NCI-H2171 treated with DMSO at 0.1 percent for 48 hours (cell line): ENCODE measurements around the gene ADARB1.

ENCODE experiments used
- DNase-seq: peaks from one replicate; lab custom pipeline; 2025; lab: John Stamatoyannopoulos, UW

The ADARB1 gene

GRCh38 chr21:45252448-45252925, 178.1 kb downstream of the ADARB1 start:
- no peak for DNase-seq

- DNase-seq = peak; percentile 10
Observed at GRCh38 chr21:45253180-45253579, 178.8 kb downstream of the ADARB1 start.

GRCh38 chr21:45253633-45254459, 179.5 kb downstream of the ADARB1 start:
- no peak for DNase-seq

GRCh38 chr21:45254460-45254930, 180.1 kb downstream of the ADARB1 start:
- DNase-seq = no peak

DNA sequence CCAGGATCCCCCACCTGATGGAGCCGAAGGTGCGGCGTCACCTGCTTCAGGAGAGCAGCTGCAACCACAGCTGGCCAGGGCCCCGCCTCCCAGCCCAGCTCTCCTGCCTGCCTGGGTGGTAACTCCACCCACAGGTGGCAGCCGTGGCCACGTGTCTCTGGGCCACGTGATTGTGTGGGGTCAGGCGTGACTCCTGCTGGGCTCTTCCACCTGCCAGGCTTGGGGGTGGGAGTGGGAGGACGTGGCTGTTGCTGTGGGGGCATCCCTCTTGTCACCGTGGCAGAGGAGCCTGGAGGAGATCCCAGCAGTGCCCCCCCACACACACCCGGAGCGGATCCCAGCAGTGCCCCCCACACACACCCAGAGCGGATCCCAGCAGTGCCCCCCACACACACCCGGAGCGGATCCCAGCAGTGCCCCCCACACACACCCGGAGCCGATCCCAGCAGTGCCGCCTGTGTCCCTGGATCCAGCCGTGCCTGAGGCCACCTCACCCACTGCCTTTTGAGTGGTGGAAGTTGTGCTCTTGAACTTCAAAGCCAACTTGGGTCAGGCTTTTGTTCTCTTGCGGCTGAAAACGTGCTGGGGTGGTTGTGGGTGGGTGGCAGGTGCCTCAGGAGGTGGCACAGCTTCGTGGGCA, 181.1 kb downstream of the ADARB1 start:
- peak; percentile 77 for DNase-seq

GRCh38 chr21:45256021-45256911, 181.9 kb downstream of the ADARB1 start:
- no peak for DNase-seq

DNA sequence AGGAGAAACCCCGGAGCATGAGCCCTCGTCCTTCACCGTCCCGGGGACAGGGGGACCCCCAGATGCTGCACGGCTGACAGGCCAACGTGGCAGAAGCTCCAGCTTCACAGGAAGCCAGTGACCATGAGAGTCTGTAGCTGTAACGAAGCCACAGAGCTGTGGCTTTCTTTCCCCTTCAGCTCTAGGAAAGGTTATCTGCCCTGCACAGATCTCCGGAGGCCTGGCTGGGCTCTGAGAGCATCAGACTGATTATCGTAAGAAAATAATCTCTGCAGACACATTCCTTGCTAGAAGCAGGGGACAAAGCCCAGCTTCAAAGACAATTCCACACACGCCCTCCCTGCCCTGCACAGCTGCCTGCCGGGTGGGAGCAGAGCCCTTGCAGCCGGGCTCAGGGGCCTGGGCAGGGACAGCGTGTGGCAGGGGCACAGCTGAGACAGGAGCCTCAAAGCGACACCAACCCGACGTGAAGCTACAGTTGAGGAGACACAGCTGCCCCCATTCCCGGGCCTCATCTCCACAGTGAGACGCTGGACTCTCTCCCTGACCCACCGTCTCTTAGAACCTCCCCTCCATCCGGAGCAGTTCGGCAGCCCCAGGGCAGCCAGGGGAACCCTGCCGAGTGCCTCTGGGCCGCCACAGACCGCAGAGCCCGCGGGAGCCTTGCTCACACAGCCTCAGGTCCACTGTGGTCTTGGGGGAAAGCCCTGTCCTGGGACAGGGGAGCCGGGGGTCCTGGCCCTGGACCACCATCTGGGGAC, 182.7 kb downstream of the ADARB1 start:
- DNase-seq = no peak

GRCh38 chr21:45257673-45258341, 183.4 kb downstream of the ADARB1 start:
- no peak for DNase-seq

- DNase-seq = no peak
Observed at GRCh38 chr21:45258466-45258865, 184.1 kb downstream of the ADARB1 start.

- peak; percentile 93 for DNase-seq
Observed at GRCh38 chr21:45259206-45259840, 184.9 kb downstream of the ADARB1 start.

DNA sequence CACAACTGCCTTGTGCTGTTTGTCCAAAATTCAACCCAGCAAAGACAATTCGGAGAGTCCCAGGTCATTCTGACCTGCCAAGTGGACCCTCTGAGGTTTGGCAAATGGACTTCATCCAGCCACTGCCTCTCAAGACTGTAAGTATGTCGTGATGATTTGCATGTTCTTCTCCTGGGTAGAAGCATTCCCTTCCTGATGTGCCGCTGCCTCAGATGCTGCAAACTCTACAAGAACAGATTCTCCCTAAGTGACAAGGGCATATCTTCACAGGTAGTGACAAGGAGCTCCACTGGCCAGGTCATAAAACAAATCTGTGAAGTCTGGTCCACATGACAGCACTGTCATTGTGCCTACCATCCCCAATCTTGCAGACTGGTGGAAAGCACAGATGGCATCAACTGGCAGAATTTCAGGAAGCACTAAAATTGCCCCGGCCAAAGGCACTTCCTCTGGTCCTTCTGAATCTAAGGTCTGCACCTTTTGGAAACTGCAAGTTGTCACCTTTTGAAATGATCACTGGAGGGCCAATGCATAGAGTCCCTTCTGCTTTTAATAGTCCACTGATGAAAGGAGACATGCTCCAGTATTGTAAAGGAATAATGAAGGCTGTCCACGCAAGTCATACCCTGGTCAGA, 185.9 kb downstream of the ADARB1 start:
- no peak for DNase-seq

DNA sequence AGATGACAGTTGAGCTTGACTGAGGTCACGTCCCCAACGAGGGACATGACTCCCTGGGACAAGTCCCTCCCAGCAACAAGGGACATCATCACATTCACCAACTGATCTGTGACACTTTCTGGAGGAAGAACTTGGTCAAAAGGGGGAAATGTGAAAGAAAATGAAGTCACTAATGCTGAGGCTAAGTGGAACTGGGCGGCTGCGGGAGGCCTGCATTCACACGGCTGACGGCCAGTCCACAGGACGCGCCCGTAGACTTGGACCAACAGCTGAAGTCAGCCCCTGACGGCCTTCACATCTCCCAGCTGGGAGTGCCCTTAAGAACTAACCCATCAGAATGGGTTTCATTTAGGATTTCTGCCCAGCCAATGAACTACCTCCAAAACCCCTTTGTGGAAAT, 186.7 kb downstream of the ADARB1 start:
- DNase-seq = no peak

DNA sequence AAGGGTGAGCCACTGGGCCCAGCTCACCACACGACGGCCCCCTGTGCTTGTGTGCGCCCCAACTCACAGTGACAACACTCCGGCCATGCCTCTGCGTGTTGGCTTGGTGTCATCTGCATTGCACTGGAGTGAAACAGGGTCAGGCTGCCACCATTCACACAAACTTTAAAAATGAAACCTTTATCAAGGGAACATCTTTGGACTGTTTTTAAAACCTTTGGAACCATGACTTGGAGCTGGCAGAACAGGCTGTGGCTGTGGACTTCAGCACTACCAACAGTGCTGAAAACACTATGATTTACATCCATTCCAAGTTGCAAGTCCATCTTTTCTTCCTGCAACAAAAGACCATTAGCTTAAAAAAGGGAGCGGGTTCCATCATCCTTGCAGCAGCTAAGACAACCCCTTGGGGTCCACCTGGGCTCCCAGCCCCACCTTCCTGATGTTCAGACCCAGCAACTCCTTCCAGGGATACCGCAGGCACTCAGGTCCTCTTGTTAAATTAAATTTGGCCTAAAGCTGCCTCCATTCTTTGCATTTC, 187.7 kb downstream of the ADARB1 start:
- DNase-seq = no peak

GRCh38 chr21:45262616-45263015, 188.2 kb downstream of the ADARB1 start:
- no peak for DNase-seq

DNA sequence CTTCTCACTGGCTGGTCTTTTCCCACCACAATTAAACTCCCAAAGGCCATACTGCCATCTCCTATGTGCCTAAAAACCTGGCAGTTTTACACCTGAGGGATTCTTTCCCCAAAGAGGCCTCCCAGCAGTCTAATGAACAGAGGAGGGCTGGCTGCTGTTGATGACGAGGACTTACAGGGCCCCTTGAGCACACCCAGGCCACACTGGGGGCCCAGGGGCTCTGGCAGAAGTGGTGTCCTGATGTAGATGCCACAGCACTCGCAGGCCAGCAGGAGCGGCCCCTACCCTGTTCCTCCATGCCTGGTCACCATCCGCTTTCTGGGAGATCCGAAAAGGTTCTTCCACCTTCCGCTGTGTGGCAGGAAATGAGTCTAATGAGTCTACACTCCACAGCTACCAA, 189.2 kb downstream of the ADARB1 start:
- no peak for DNase-seq

GRCh38 chr21:45264146-45264911, 189.9 kb downstream of the ADARB1 start:
- DNase-seq = no peak

DNA sequence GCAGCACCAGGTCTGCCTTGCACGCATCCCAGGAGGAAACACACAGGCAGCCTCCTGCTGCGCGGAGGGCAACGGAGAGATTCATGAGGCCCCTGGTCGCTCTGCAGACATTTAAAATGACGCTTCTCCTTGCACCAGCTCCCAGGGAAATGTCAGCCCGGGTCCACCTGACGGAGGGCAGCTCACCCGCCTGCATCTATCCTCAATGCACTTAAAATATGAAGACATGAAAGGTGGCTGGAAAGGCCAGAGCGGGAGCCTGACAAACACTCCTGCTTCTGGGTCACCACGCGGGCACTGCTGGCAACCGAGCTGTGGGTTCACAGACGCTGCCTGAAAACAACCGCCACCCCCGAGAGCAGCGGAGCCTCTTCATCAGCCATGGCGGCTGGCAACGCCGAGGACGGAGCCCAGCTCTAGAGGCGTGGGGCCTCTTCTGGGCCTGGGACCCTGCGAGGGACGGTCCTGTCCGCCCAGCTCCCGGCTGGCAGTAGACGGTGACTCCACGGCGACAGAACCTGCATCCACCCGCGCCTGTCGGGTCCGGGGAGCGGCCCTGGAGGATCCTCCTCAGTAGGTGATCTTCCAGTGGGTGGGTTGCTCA, 190.6 kb downstream of the ADARB1 start:
- no peak for DNase-seq

GRCh38 chr21:45265721-45266517, 191.5 kb downstream of the ADARB1 start:
- DNase-seq = no peak
